GM10266 (cell line): Measurements from ENCODE around the gene MX1.
"Not testable (repeated sequence)": the region's sequence is repeated elsewhere in the genome, so short reads cannot be mapped to it uniquely, and the experiment has no call there.

Experiments
- DNase-seq: peaks from one replicate; pipeline ENCODE4 v3.0.0; 2012; ENCODE audit errors: extremely low spot score
- TF ChIP-seq, protein P1 (sequence below): IDR thresholded peaks from 2 replicates; pipeline ENCODE4 v1.5.1; 2012; ENCODE audit warnings: mild to moderate bottlenecking, low read depth; ENCODE audit not compliant: control insufficient read depth, insufficient read depth; ENCODE audit errors: missing control alignments

MX1 gene

DNA sequence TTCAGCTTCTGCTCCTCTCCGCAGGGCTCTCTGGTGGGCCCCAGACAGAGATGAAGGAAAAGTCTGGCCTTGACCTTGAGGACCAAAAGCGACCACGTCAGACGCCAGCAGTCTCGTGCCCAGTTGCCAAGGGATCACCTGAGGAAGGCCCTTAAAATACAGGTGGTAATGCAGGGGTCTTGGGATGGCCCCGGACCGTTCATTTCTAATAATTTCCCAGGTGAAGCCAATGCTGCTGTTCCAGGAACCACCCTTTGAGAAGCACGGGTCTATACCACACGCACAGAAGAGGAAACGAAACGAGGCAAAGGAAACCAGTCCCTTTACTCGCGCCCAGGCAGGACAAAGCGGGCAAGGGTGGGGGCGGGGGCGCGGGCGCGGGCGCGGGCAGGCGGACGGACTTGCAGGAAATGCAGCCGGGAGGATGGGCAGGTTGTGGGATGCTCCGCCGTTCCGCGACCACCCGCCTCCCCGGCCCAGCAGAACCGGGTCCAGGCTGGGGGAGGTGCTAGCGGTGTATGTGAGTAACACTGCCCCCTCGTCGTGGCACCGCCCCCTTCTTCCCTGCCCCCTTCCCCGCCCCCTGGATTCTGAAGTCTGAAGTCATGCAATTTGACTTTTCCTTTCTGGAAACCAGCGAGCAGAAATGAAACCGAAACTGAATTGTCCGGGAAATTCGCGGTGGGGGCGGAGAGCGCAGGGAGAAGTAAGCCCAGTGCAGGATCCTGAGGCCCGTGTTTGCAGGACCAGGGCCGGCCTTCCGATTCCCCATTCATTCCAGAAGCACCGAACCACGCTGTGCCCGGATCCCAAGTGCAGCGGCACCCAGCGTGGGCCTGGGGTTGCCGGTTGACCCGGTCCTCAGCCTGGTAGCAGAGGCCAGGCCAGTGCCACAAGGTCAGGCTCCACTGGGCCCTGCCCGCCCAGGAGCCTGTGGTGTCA lies 5.8 kb upstream of the MX1 start:
- peak; percentile 57 for DNase-seq
- TF ChIP-seq, protein P1, sequence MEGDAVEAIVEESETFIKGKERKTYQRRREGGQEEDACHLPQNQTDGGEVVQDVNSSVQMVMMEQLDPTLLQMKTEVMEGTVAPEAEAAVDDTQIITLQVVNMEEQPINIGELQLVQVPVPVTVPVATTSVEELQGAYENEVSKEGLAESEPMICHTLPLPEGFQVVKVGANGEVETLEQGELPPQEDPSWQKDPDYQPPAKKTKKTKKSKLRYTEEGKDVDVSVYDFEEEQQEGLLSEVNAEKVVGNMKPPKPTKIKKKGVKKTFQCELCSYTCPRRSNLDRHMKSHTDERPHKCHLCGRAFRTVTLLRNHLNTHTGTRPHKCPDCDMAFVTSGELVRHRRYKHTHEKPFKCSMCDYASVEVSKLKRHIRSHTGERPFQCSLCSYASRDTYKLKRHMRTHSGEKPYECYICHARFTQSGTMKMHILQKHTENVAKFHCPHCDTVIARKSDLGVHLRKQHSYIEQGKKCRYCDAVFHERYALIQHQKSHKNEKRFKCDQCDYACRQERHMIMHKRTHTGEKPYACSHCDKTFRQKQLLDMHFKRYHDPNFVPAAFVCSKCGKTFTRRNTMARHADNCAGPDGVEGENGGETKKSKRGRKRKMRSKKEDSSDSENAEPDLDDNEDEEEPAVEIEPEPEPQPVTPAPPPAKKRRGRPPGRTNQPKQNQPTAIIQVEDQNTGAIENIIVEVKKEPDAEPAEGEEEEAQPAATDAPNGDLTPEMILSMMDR: no peak

DNA sequence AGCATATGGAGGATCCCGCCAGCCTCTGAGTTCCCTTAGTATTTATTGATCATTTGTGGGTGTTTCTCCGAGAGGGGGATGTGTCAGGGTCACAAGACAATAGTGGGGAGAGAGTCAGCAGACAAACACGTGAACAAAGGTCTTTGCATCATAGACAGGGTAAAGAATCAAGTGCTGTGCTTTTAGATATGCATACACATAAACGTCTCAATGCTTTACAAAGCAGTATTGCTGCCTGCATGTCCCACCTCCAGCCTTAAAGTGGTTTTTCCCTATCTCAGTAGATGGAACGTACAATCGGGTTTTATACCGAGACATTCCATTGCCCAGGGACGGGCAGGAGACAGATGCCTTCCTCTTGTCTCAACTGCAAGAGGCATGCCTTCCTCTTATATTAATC lies 5.0 kb upstream of the MX1 start:
- DNase-seq: not testable (repeated sequence)

DNA sequence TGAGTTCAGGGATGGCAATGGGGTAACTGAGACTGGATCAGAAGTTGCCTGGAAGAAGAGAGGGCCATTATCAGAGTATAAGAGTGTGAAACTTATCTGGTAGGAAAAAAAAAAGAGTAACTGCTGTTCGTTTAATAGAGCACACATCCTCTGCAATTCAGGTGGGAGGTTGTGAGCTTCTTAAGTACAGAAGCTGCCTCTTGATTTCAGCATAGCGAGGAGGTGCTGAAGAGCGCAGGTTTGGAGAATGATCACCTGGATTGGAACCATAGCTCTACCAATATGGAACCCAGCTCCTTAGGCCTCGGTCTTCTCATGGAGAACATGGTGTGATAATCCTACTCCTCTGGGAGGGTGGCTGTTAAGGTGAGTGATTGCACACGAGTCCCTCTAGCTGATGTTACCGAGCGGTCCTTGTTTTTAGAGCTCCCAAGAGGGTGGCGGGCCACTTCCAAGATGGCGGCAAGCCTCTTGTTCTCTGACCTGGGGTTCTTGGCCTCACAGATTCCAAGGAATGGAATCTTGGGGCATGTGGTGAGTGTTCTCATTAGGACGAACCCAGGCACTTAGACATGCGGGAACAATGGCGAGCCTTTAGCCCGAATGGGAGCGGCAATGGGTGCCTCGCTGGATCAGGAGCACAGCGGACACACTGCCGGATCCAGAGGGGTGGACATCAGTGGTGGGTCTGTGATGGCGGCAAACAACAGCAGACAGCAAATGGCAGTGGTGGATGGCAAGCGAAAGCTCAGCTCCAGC lies 3.3 kb upstream of the MX1 start:
- DNase-seq: no peak
- TF ChIP-seq, protein P1: no peak

DNA sequence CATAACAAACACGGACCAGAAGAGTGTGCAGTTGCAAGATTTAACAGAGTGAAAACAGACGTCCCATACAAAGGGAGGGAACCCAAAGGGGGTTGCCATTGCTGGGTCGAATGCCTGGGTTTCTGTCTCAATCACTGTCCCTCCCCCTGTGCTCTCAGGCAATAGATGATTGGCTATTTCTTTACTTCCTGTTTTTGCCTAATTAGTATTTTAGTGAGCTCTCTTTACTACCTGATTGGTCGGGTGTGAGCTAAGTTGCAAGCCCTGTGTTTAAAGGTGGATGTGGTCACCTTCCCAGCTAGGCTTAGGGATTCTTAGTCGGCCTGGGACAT lies 2.8 kb upstream of the MX1 start:
- not testable (repeated sequence) for DNase-seq

DNA sequence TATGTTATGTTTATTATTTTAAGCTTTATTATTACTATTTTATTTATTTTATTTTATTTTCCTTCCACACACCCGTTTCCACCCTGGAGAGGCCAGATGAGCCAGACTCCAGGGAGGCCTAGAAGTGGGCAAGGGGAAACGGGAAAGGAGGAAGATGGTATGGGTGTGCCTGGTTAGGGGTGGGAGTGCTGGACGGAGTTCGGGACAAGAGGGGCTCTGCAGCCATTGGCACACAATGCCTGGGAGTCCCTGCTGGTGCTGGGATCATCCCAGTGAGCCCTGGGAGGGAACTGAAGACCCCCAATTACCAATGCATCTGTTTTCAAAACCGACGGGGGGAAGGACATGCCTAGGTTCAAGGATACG lies 468 bp upstream of the MX1 start:
- no peak for DNase-seq
- TF ChIP-seq, protein P1: no peak

DNA sequence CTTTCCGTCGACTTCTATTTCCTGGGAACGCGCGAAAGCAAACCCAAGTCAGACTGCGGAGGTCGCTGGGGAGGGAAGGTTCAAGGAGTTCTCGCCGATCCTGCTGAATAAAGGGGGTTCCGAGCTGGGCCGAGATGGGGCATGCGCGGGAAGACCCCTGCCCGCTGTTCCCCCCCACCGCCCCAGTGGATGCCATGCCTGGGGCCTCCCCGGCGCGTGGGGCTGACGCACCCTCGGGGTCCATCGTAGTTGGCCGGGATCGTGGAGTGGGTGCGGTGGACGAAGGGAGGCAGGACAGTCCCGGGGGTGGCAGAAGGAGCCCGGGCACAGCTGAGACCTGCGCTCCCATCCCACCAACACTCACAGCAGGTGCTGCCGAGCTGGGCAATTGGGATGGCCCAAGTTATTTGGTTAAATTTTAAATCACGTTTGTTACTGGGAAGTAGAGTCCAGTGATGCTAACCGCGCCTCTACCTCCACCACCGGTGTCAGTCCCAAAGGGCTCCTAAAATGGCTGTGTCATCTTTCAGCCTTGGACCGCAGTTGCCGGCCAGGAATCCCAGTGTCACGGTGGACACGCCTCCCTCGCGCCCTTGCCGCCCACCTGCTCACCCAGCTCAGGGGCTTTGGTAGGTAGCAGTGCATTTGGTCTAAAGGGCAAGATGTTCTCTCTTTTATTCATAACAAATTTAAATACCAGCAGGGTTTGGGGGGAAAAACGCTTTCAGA lies 801 bp downstream of the MX1 start:
- TF ChIP-seq, protein P1: no peak
- no peak for DNase-seq

DNA sequence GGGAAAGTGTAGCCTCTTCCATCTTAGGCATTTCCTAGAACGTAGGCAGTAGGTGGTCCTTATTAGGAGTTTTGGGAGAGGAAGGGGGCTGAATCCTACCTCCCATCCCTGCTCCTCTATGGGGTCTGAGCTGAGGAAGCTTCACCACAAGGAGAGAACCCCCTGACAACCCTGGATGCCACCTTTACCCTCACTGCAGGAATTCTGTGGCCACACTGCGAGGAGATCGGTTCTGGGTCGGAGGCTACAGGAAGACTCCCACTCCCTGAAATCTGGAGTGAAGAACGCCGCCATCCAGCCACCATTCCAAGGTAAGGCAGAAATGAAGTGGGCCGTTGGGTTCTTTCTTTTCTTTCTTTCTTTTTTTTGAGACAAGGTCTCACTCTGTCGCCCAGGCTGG lies 1.5 kb downstream of the MX1 start:
- TF ChIP-seq, protein P1: no peak
- DNase-seq: no peak

DNA sequence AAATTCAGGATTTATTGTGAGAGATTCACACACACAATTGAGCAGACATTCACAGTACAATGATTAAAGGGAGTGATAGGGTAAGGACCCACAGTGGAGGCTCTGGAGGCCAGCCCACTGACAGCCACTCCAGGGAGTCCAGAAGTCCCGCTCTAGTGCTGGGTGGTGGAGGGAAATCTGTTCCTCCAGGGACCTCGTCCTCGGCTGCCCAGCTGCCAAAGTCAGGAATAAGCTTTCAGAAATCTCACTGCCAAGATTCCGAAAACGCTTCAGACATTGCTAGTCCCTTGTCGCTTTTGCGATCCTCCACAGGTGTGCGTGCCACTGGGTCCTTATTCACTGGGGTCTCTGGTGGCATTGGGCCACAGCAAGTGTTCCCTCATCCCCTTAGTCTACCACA lies 2.3 kb downstream of the MX1 start:
- TF ChIP-seq, protein P1: no peak
- DNase-seq: no peak
